Measurements from ENCODE around the gene SEC14L5.

SEC14L5 gene

GRCh38 chr16:5016967-5017677, 59.0 kb downstream of the SEC14L5 start:
- DNase-seq, result peak; percentile 10

GRCh38 chr16:5017678-5017969, 59.5 kb downstream of the SEC14L5 start:
- no peak for DNase-seq

- DNase-seq, result no peak
These were observed 60.7 kb downstream of the SEC14L5 start for GRCh38 chr16:5018793-5019192.

GRCh38 chr16:5019775-5020174, 61.6 kb downstream of the SEC14L5 start:
- peak; percentile 4 for DNase-seq

- DNase-seq, result no peak
These were observed 62.4 kb downstream of the SEC14L5 start for GRCh38 chr16:5020551-5020950.

- no peak for DNase-seq
These were observed 64.4 kb downstream of the SEC14L5 start for GRCh38 chr16:5022521-5022920.

GRCh38 chr16:5024632-5025031, 66.5 kb downstream of the SEC14L5 start:
- peak; percentile 38 for DNase-seq

GRCh38 chr16:5025171-5025632, 67.1 kb downstream of the SEC14L5 start:
- no peak for DNase-seq

GRCh38 chr16:5026664-5027063, 68.5 kb downstream of the SEC14L5 start:
- DNase-seq, result no peak

- DNase-seq, result no peak
These were observed 69.0 kb downstream of the SEC14L5 start for GRCh38 chr16:5027086-5027485.

- no peak for DNase-seq
These were observed 69.6 kb downstream of the SEC14L5 start for GRCh38 chr16:5027575-5028235.

- DNase-seq, result no peak
These were observed 70.9 kb downstream of the SEC14L5 start for GRCh38 chr16:5028950-5029475.

GRCh38 chr16:5030251-5030870, 72.2 kb downstream of the SEC14L5 start:
- DNase-seq, result no peak

GRCh38 chr16:5031601-5032000, 73.5 kb downstream of the SEC14L5 start:
- DNase-seq, result no peak

GRCh38 chr16:5032748-5033167, 74.6 kb downstream of the SEC14L5 start:
- DNase-seq, result no peak

GRCh38 chr16:5033256-5034166, 75.4 kb downstream of the SEC14L5 start, which contains the start of gene NAGPA:
NAGPA (minus strand) TSS chr16:5033935; CDS start chr16:5033914, 21 bp downstream.
- peak; percentile 83 for DNase-seq

- DNase-seq, result no peak
These were observed 76.0 kb downstream of the SEC14L5 start for GRCh38 chr16:5034167-5034523.

- DNase-seq, result no peak
These were observed 77.7 kb downstream of the SEC14L5 start for GRCh38 chr16:5035909-5036227.

- peak; percentile 12 for DNase-seq
These were observed 78.4 kb downstream of the SEC14L5 start for GRCh38 chr16:5036228-5037156.

- no peak for DNase-seq
These were observed 82.3 kb downstream of the SEC14L5 start for GRCh38 chr16:5040451-5040850.

GRCh38 chr16:5041600-5042133, 83.5 kb downstream of the SEC14L5 start:
- no peak for DNase-seq

All from OCI-M1 (cell line).